Pancreas (tissue), 10 donors: ENCODE measurements around the gene ARHGAP36. TPM values are rescaled to one million over a fixed set of nuclear protein-coding genes. Genes with fewer than 3 reads are reported as not detected.

Source experiments
- ATAC-seq, 4 donors: fragments of 200-7000 bp; cut with Tn5 transposase; one replicate each; pipeline versions ENCODE4 v1.8.0 to v1.9.1; 2020; ENCODE audit warnings: mild to moderate bottlenecking in 4 of 4, moderate library complexity in 4 of 4
- DNase-seq, 6 donors: peaks; one replicate each; pipeline ENCODE4 v3.0.0-alpha.2; 2020
- FAIRE-seq: peaks from 2 replicates; lab custom pipeline; 2012; peaks lifted over from hg19 to GRCh38; lab: Jason Lieb, UNC
- H3K27ac ChIP-seq, 4 donors: fragments of 200-600 bp; sonication (generic); 1 replicate in 3 of 4; 2 replicates in 1 of 4; pipeline versions ENCODE4 v1.5.0 to v1.8.0; 2020
- H3K27me3 ChIP-seq, 4 donors: fragments of 200-600 bp; one replicate each; pipeline ENCODE4 v1.8.0; 2021
- H3K36me3 ChIP-seq, 3 donors: fragments of 200-600 bp; sonication (generic) in 1 of 3; one replicate each; pipeline versions ENCODE4 v1.5.0 to v1.8.0; 2020 to 2021
- H3K4me1 ChIP-seq, 3 donors: fragments of 200-600 bp; one replicate each; pipeline ENCODE4 v1.8.0; 2021
- H3K4me3 ChIP-seq, 4 donors: fragments of 200-600 bp; sonication (generic) in 2 of 4; one replicate each; pipeline versions ENCODE4 v1.5.0 to v1.8.0; 2020 to 2021
- H3K9me3 ChIP-seq, 4 donors: fragments of 200-600 bp; one replicate each; pipeline ENCODE4 v1.8.0; 2021
- WGBS, 2 donors: extraction: QIAGEN DNeasy Blood & Tissue Kit; methylation state at CpG; one replicate each; pipeline ENCODE4 v1.1.7; 2013; 5-methylcytosine and 5-hydroxymethylcytosine counted together
- intact Hi-C, 3 donors: fragments of 100-400 bp; cut with DNase I; formaldehyde crosslinking; loops; one replicate each; pipeline versions ENCODE4 v1.11.1 to v1.14.2; 2022
- polyA plus RNA-seq, 2 donors: library from polyadenylated mRNA; stranded (reverse); fragments of 200-250 nt; gene quantifications; one replicate each; pipeline ENCODE4 v1.2.3, GENCODE V29; 2013
- total RNA-seq, 6 donors: library from RNA; stranded (reverse); fragmentation: NEBNext Ultra II Directional in 4 of 6; extraction: Animal tissue kit (Norgen Biotek cat#: 25700) in 4 of 6; gene quantifications; one replicate each; pipeline versions ENCODE4 v1.2.1 to v1.2.4, GENCODE V29; 2021 to 2023
- TF ChIP-seq, protein P1 (sequence below), 4 donors: fragments of 200-600 bp; sonication (generic) in 3 of 4; IDR thresholded peaks; one replicate each; pipeline versions ENCODE4 v1.5.0 to v1.8.0; 2021; ENCODE audit warnings: antibody characterized with exemption in 4 of 4
- donor health status: healthy with polysubstance abuse.
- donor health status: DM: no; HTN: no; CAD: no; lungs with moderate emphysema.
- donor health status: DM: no; HTN: no; CAD: no.
- donor health status: control.
- donor health status: control.
- donor health status: Bipolar disorder and iron deficiency.
- donor health status: DM: yes; HTN: yes; CAD: no.
- donor health status: DM: no; HTN: no; CAD: no.
- donor health status: DM: no; HTN: no; CAD: no.
- donor health status: DM: yes; HTN: yes; CAD: no.

ARHGAP36 gene
- total and polyA plus RNA-seq, 8 donors: not detected

DNA sequence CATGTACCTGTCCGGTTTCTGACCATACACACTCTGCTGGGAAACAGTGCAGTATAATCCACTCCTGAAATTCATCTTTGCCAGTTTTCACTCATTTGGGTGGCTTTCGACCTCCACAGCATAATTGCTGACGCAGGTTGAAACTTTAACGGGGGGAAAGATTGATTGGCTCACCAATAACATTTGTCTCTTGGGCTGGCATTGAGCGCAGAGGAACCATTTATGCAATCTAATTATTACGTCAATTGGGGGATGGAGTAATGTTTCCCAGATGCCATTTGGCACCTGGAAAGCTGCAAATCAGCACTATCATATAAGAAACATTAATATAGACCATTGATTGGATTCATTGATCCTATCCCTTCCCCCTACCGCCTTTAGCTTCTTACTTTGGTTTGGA is 24.1 kb upstream of the ARHGAP36 start:
- TF ChIP-seq, protein P1, sequence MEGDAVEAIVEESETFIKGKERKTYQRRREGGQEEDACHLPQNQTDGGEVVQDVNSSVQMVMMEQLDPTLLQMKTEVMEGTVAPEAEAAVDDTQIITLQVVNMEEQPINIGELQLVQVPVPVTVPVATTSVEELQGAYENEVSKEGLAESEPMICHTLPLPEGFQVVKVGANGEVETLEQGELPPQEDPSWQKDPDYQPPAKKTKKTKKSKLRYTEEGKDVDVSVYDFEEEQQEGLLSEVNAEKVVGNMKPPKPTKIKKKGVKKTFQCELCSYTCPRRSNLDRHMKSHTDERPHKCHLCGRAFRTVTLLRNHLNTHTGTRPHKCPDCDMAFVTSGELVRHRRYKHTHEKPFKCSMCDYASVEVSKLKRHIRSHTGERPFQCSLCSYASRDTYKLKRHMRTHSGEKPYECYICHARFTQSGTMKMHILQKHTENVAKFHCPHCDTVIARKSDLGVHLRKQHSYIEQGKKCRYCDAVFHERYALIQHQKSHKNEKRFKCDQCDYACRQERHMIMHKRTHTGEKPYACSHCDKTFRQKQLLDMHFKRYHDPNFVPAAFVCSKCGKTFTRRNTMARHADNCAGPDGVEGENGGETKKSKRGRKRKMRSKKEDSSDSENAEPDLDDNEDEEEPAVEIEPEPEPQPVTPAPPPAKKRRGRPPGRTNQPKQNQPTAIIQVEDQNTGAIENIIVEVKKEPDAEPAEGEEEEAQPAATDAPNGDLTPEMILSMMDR (IDR thresholded peaks at IDR 0.05): no peak
- Histone ChIP-seq H3K4me3 (no peak overlapping the region), H3K27me3 (peaks cover 0 to 8% (median 0%) of the 10 kb centered on the region in 4 donors), H3K9me3 (no peaks in the 10 kb centered on the region), H3K36me3 (no peaks in the 10 kb centered on the region), H3K27ac (no peak overlapping the region), H3K4me1 (no peaks in the 10 kb centered on the region)
- ATAC-seq (no peak), FAIRE-seq (no peak), DNase-seq (no peak)
- WGBS, 2 donors: 39 to 52% methylated on average over 7 of the region's 7 CpGs
- intact Hi-C loops: no loop called here

DNA sequence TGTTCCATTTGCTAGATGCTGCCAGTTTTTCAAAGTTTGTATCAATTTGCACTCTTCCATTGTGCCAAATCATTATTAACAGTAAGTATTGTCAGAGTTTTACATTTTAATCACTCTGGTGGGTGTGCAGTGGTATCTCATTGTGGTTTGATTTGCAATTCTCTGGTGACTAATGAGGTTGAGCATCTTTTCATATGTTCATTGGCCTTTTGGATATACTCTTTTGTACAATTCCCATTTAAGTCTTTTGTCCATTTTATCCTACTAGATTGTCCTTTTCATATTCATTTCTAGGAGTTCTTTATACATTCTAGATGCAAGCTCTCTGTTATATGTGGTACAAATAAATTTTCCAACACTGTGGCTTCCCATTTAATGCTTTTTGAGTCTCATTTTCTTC is 17.4 kb upstream of the ARHGAP36 start:
- DNase-seq (no peak), ATAC-seq (no peak), FAIRE-seq (no peak)
- peaks cover 0 to 6% (median 2%) of the 10 kb centered on the region in 4 donors for H3K27me3 ChIP-seq
- no peak overlapping the region for H3K4me3 ChIP-seq
- no peaks in the 10 kb centered on the region for H3K4me1 ChIP-seq
- no peaks in the 10 kb centered on the region for H3K36me3 ChIP-seq
- TF ChIP-seq, protein P1 (IDR thresholded peaks at IDR 0.05): no peak
- H3K9me3 ChIP-seq: no peaks in the 10 kb centered on the region
- intact Hi-C loops: no loop called here
- no peak overlapping the region for H3K27ac ChIP-seq

DNA sequence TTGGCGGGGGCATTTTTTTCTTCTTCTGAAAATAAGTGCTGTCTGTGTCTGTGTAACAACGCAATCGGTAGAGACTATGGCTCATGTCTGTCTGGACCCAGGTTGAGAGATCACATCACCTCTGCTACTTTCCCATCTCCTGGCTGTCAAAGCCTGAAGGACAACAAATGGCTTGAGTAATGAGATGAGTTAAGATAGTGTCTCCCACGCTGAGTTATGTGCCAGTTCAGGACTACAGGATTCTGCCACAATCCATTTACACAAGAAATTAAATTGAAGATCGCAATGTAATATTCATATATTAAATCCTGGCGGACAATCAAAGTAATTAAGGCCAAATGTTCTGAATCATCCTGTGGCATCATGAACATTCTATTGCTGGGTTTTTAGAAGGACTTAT is 16.5 kb upstream of the ARHGAP36 start:
- Histone ChIP-seq H3K4me3 (no peak overlapping the region), H3K9me3 (no peaks in the 10 kb centered on the region), H3K27ac (no peak overlapping the region), H3K36me3 (no peaks in the 10 kb centered on the region), H3K4me1 (no peaks in the 10 kb centered on the region), H3K27me3 (peaks cover 0 to 10% (median 2%) of the 10 kb centered on the region in 4 donors)
- TF ChIP-seq, protein P1 (IDR thresholded peaks at IDR 0.05): no peak
- ATAC-seq: no peak
- no peak for FAIRE-seq
- intact Hi-C loops: no loop called here
- WGBS, 2 donors: 73 to 74% methylated on average over 6 of the region's 6 CpGs
- no peak for DNase-seq

DNA sequence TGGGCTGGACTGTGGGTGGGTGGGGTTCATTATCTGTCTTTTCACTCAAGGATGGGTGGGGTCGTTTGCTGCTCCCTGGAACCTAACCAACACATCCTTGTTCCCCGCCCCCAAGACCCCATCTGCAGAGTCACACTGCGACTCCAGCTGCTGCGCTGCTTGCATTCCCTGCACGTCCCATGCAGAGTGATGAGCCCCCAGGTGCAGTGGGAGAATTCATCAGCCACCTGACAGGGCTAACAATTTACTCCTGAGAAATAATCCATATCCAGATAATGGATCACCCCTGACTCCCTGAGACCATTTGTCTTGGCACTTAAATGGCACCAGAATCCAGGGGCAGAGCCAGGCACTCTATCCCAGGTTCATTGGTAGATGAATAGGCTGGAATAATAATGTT is 12.4 kb upstream of the ARHGAP36 start:
- no peaks in the 10 kb centered on the region for H3K36me3 ChIP-seq
- intact Hi-C loops: no loop called here
- H3K27ac ChIP-seq: no peak overlapping the region
- H3K9me3 ChIP-seq: no peaks in the 10 kb centered on the region
- TF ChIP-seq, protein P1 (IDR thresholded peaks at IDR 0.05): no peak
- WGBS, 2 donors: 25 to 33% methylated on average over 5 of the region's 5 CpGs
- ATAC-seq (no peak), DNase-seq (no peak), FAIRE-seq (no peak)
- H3K27me3 ChIP-seq: peaks cover 0 to 4% (median under 1%) of the 10 kb centered on the region in 4 donors
- H3K4me1 ChIP-seq: no peaks in the 10 kb centered on the region
- no peak overlapping the region for H3K4me3 ChIP-seq

DNA sequence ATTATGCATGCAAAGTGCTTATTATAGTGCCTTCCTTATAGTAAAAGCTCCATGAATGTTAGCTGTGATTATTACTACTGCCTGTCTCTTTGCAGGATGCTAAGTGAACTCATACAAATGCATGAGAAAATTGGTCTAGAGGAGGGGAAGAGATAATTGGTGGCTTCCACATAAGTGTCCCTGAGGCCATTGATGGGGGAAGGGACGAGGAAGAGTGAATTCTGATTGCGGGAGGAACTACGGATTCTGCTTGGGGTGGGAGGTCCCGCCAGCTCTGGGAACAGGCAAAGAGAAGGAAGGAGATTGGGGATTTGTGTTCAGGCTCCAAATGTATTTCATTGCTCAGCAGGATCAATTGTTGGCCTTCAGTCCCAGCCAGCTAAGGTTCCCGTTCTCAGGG is 11.6 kb upstream of the ARHGAP36 start:
- peaks cover 0 to 8% (median 0%) of the 10 kb centered on the region in 4 donors for H3K27me3 ChIP-seq
- DNase-seq: no peak

More for the DNA sequence above, 11.6 kb upstream of the ARHGAP36 start:
- FAIRE-seq (no peak), ATAC-seq (no peak)
- WGBS, 2 donors: 38 to 50% methylated on average over 5 of the region's 5 CpGs
- no peak overlapping the region for H3K4me3 ChIP-seq
- no peak overlapping the region for H3K27ac ChIP-seq
- no peaks in the 10 kb centered on the region for H3K9me3 ChIP-seq
- H3K4me1 ChIP-seq: no peaks in the 10 kb centered on the region
- TF ChIP-seq, protein P1 (IDR thresholded peaks at IDR 0.05): no peak
- H3K36me3 ChIP-seq: no peaks in the 10 kb centered on the region
- intact Hi-C loops: no loop called here
